ENCODE results near the gene BET1L.

Gene BET1L

DNA sequence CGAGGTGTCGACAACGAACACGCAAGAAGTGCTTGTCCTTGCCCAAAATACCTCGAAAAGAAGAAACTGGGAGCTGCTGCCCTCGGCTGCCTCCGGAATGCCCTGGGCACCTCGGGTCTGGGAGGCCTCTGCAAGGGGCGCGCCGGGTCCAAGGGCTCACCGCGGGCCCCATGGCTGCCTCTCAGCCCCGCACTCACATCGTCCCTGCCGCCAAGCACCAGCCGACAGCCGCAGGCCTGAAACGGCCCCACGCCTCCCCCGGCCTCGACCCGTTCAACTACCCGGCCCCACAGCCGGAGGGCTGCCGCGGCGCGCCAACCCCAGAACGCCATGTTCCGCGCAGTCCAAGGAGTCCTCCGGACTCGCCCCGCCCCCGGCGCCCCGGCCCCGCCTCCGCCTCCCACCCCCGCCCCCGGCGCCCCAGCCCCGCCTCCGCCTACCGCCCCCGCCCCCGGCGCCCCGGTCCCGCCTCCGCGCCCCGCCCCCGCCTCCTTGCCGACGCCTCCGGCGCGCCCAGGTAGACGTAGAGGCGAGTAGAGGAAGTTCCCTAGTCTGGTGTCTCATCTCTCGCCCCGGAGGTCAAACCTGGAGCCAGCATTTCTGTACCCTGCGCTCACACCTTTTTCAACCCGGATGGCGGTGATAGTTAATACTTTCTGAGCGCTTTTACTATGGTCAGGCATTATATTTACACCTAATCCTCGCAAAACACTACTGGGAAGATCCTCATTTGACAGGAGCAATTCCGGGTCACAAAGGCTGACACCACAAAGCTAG lies 29.0 kb upstream of the BET1L start, which contains the start of gene SIRT3:
Gene SIRT3 (minus strand): TSS at position 346 of the 777 bp plus-strand sequence. CDS start 14 bp downstream, at position 332.
- peak within 1 kb of the TSS; percentile 95 for H2AFZ ChIP-seq (ENCODE audit: low read length)
- H3K4me3 ChIP-seq (ENCODE audit: low read length, poor library complexity, severe bottlenecking), result peak within 1 kb of the TSS; percentile 99
- H3K9me2 ChIP-seq (replicated peaks; ENCODE audit: low read depth, low read length), result no peaks in the 10 kb centered on the region
- no peaks in the 10 kb centered on the region for H3K36me3 ChIP-seq (ENCODE audit: insufficient read depth, low read length)
- H3K9me3 ChIP-seq (ENCODE audit: insufficient read depth, low read depth, low read length), result no peaks in the 10 kb centered on the region
- H3F3A ChIP-seq (ENCODE audit: low read depth), result peaks cover 4% of the 10 kb centered on the region
- peaks cover 20% of the 10 kb centered on the region for H4K20me1 ChIP-seq (ENCODE audit: insufficient read depth, low read length, poor library complexity, severe bottlenecking)
- no peaks in the 10 kb centered on the region for H3K27me3 ChIP-seq (ENCODE audit: insufficient read depth, low read length, poor library complexity, severe bottlenecking)
- peak within 1 kb of the TSS; percentile 91 for H3K4me2 ChIP-seq (ENCODE audit: low read depth, low read length, poor library complexity, severe bottlenecking)
- H3K4me1 ChIP-seq (ENCODE audit: insufficient read depth, low read length, poor library complexity, severe bottlenecking), result peaks cover 28% of the 10 kb centered on the region
- TF ChIP-seq, protein P1, sequence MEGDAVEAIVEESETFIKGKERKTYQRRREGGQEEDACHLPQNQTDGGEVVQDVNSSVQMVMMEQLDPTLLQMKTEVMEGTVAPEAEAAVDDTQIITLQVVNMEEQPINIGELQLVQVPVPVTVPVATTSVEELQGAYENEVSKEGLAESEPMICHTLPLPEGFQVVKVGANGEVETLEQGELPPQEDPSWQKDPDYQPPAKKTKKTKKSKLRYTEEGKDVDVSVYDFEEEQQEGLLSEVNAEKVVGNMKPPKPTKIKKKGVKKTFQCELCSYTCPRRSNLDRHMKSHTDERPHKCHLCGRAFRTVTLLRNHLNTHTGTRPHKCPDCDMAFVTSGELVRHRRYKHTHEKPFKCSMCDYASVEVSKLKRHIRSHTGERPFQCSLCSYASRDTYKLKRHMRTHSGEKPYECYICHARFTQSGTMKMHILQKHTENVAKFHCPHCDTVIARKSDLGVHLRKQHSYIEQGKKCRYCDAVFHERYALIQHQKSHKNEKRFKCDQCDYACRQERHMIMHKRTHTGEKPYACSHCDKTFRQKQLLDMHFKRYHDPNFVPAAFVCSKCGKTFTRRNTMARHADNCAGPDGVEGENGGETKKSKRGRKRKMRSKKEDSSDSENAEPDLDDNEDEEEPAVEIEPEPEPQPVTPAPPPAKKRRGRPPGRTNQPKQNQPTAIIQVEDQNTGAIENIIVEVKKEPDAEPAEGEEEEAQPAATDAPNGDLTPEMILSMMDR (conservative IDR thresholded peaks at IDR 0.05; ENCODE audit: low read length), result no peak; the same call in 1 of the 2 replicates
- no peak for TF ChIP-seq EZH2phosphoT487 (IDR thresholded peaks at IDR 0.05; ENCODE audit: borderline replicate concordance)
- peak within 1 kb of the TSS; percentile 93 for H3K9ac ChIP-seq (ENCODE audit: low read depth, low read length, poor library complexity, severe bottlenecking)
- H3K79me2 ChIP-seq (ENCODE audit: insufficient read depth, low read length), result peaks cover 49% of the 10 kb centered on the region

DNA sequence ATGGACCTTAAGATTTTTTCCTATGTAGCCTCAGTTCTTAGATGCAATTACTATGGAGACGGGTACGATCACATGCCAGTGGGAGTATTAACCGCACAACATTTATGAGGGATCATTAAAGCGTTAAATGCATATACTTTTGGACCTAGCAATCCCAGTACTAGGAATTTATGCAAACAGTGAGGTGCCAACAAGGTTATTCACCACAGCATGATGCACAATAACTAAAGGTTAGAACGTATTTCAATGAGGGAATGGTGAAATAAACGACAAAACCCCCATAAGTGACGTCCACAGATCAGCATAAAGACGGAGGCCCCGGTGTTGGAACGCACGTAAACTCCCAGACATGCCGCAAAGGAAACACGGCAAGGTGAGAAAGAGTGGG lies 28.4 kb upstream of the BET1L start:
- H3K9me2 ChIP-seq (replicated peaks; ENCODE audit: low read depth, low read length), result no peaks in the 10 kb centered on the region
- H3K9me3 ChIP-seq (ENCODE audit: insufficient read depth, low read depth, low read length), result no peaks in the 10 kb centered on the region
- peaks cover 46% of the 10 kb centered on the region for H3K79me2 ChIP-seq (ENCODE audit: insufficient read depth, low read length)
- peaks cover 20% of the 10 kb centered on the region for H4K20me1 ChIP-seq (ENCODE audit: insufficient read depth, low read length, poor library complexity, severe bottlenecking)
- no peak for TF ChIP-seq EZH2phosphoT487 (IDR thresholded peaks at IDR 0.05; ENCODE audit: borderline replicate concordance)
- TF ChIP-seq, protein P1 (conservative IDR thresholded peaks at IDR 0.05; ENCODE audit: low read length), result no peak
- peak overlapping the region; percentile 91 for H3K4me3 ChIP-seq (ENCODE audit: low read length, poor library complexity, severe bottlenecking)
- H3K9ac ChIP-seq (ENCODE audit: low read depth, low read length, poor library complexity, severe bottlenecking), result peak overlapping the region; percentile 93
- H2AFZ ChIP-seq (ENCODE audit: low read length), result peak overlapping the region; percentile 95
- peak overlapping the region; percentile 91 for H3K4me2 ChIP-seq (ENCODE audit: low read depth, low read length, poor library complexity, severe bottlenecking)
- H3K27me3 ChIP-seq (ENCODE audit: insufficient read depth, low read length, poor library complexity, severe bottlenecking), result no peaks in the 10 kb centered on the region
- peaks cover 4% of the 10 kb centered on the region for H3F3A ChIP-seq (ENCODE audit: low read depth)
- H3K36me3 ChIP-seq (ENCODE audit: insufficient read depth, low read length), result no peaks in the 10 kb centered on the region
- H3K4me1 ChIP-seq (ENCODE audit: insufficient read depth, low read length, poor library complexity, severe bottlenecking), result peaks cover 28% of the 10 kb centered on the region

DNA sequence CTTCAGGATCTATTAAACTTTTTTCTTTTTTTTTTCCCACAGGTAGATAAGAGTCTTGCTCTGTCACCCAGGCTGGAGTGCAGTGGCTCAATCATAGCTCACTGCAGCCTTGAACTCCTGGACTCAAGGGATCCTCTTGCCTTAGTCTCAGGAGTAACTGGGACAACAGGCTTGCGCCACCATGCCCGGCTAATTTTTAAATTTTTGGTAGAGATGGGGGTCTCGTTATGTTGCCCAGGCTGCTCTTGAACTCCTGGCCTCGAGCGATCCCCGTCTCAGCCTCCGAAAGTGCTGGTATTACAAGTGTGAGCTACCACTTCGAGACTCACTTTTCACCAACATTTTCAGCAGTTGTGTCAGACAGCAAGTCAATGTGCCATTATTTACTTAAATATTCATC lies 28.0 kb upstream of the BET1L start:
- Histone ChIP-seq H2AFZ (ENCODE audit: low read length) (no peak overlapping the region), H3K4me2 (ENCODE audit: low read depth, low read length, poor library complexity, severe bottlenecking) (peak overlapping the region; percentile 91), H3K9ac (ENCODE audit: low read depth, low read length, poor library complexity, severe bottlenecking) (peak overlapping the region; percentile 93), H3K79me2 (ENCODE audit: insufficient read depth, low read length) (peaks cover 42% of the 10 kb centered on the region), H3K36me3 (ENCODE audit: insufficient read depth, low read length) (no peaks in the 10 kb centered on the region), H3K9me3 (ENCODE audit: insufficient read depth, low read depth, low read length) (no peaks in the 10 kb centered on the region), H3F3A (ENCODE audit: low read depth) (peaks cover 4% of the 10 kb centered on the region), H3K27me3 (ENCODE audit: insufficient read depth, low read length, poor library complexity, severe bottlenecking) (no peaks in the 10 kb centered on the region), H3K9me2 (replicated peaks; ENCODE audit: low read depth, low read length) (no peaks in the 10 kb centered on the region), H3K4me1 (ENCODE audit: insufficient read depth, low read length, poor library complexity, severe bottlenecking) (peaks cover 28% of the 10 kb centered on the region), H3K4me3 (ENCODE audit: low read length, poor library complexity, severe bottlenecking) (peak overlapping the region; percentile 91), H4K20me1 (ENCODE audit: insufficient read depth, low read length, poor library complexity, severe bottlenecking) (peaks cover 20% of the 10 kb centered on the region)
- TF ChIP-seq EZH2phosphoT487 (IDR thresholded peaks at IDR 0.05; ENCODE audit: borderline replicate concordance), result no peak
- TF ChIP-seq, protein P1 (conservative IDR thresholded peaks at IDR 0.05; ENCODE audit: low read length), result no peak

Data from Loucy (cell line).